ENCODE results near the gene GJD2. TPM values are rescaled to one million over a fixed set of nuclear protein-coding genes. Genes with fewer than 3 reads are reported as not detected.

Gene GJD2
- total RNA-seq, 1 donor from 2014 or later: not detected

DNA sequence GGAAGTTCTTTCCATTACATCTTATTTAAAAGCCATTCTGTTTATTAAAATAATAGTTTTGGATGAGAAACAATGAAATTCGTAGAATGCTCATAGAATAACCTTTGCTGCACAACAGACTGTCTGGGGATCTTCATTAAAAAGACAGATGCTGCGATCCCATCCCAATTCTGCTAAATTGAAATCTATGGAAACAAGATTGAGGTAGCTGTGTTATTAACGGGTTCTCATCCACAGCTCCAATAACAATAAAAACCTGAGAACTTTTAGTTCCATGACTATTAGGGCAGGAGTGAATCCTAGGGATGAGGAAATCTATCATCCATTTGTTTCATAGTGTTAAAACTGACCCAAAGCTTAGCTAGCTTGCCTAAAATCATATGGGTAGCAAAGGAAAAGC, 2.5 kb upstream of the GJD2 start:
- H3K27me3 ChIP-seq (ENCODE audit: control insufficient read depth, insufficient read depth, low read length): peaks cover 32% of the 10 kb centered on the region
- TF ChIP-seq, protein P1, sequence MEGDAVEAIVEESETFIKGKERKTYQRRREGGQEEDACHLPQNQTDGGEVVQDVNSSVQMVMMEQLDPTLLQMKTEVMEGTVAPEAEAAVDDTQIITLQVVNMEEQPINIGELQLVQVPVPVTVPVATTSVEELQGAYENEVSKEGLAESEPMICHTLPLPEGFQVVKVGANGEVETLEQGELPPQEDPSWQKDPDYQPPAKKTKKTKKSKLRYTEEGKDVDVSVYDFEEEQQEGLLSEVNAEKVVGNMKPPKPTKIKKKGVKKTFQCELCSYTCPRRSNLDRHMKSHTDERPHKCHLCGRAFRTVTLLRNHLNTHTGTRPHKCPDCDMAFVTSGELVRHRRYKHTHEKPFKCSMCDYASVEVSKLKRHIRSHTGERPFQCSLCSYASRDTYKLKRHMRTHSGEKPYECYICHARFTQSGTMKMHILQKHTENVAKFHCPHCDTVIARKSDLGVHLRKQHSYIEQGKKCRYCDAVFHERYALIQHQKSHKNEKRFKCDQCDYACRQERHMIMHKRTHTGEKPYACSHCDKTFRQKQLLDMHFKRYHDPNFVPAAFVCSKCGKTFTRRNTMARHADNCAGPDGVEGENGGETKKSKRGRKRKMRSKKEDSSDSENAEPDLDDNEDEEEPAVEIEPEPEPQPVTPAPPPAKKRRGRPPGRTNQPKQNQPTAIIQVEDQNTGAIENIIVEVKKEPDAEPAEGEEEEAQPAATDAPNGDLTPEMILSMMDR (IDR thresholded peaks at IDR 0.05; ENCODE audit: insufficient read depth, low read length, severe bottlenecking): no peak
- FAIRE-seq (no peak), DNase-seq (ENCODE audit: low read depth) (no peak)
- no peak overlapping the region for H3K4me3 ChIP-seq (ENCODE audit: low read depth, low read length)
- no peaks in the 10 kb centered on the region for H3K36me3 ChIP-seq (ENCODE audit: control insufficient read depth, insufficient read depth, low read length)

DNA sequence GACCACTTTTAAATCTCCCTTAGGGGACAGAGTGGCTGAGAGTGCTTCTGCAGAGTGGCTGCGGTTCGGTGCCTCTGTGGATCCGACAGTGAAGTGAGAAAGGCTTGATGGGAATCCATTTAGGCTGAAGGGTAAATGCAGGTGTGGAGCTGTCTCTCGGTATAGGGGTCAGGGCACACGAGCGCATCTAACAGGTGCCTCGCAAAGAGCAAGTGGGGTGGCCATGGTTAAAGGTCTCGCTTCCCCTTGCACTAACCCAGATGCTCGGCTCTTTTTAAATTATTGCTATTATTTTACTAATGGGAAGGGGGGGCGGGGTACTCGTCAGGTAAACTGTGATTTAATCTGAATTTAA, 598 bp upstream of the GJD2 start:
- no peak for DNase-seq (ENCODE audit: low read depth)
- FAIRE-seq: no peak
- Histone ChIP-seq H3K36me3 (ENCODE audit: control insufficient read depth, insufficient read depth, low read length) (no peaks in the 10 kb centered on the region), H3K27me3 (ENCODE audit: control insufficient read depth, insufficient read depth, low read length) (peaks cover 32% of the 10 kb centered on the region), H3K4me3 (ENCODE audit: low read depth, low read length) (no peak overlapping the region)
- TF ChIP-seq, protein P1 (IDR thresholded peaks at IDR 0.05; ENCODE audit: insufficient read depth, low read length, severe bottlenecking): no peak

DNA sequence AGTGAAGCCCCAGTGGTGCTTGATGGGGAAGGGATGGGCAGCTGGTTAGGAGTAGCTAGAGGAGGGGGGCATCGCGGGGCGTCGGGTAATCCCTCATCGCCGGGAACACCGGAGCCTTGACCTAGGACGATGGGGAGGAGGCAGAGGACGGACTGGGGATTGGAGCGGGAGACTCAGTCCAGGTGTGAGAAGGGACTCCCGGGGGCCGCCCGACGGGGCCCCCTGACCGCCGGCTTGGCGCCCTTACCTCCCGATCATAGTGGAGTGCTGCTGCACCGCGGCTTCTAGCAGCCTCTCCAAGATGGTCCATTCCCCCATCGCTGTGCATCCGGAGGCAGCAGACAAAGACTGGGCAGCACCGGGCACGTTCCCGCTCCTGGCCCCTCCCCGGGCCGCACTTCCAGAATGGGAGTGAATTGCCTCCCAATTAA, 612 bp downstream of the GJD2 start:
- FAIRE-seq (no peak), DNase-seq (ENCODE audit: low read depth) (no peak)
- no peaks in the 10 kb centered on the region for H3K36me3 ChIP-seq (ENCODE audit: control insufficient read depth, insufficient read depth, low read length)
- no peak overlapping the region for H3K4me3 ChIP-seq (ENCODE audit: low read depth, low read length)
- H3K27me3 ChIP-seq (ENCODE audit: control insufficient read depth, insufficient read depth, low read length): peaks cover 29% of the 10 kb centered on the region
- TF ChIP-seq, protein P1 (IDR thresholded peaks at IDR 0.05; ENCODE audit: insufficient read depth, low read length, severe bottlenecking): no peak

DNA sequence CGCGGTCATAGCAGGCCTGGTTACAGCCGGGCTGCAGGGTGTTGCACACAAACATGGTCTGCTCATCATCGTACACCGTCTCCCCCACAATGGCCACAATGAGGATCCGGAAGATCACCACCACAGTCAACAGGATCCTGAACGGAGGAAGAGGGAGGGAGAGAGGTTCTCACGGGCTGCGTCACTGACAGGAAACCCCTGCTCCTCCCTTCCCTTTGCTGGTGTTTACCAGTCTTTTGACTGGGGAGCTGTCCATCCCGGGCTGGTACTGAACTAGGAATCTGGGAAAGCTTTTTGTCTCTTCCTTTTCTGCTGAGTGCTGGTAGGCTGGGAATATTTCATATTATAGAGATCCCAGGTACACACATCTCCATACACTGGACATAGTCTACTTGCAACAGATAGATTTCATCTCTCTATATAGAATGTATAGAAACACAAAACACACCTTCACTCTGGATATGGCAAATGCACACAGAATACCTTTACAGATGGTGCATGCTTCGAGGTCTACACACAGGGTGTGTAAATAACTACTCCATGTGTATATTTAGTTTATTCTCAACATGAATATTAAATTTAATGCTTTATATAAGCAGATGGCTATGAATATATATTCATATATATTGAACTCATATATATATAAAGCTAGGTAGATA, 1.4 kb downstream of the GJD2 start:
- FAIRE-seq: peak; percentile 43
- peaks cover 26% of the 10 kb centered on the region for H3K27me3 ChIP-seq (ENCODE audit: control insufficient read depth, insufficient read depth, low read length)
- TF ChIP-seq, protein P1 (IDR thresholded peaks at IDR 0.05; ENCODE audit: insufficient read depth, low read length, severe bottlenecking): no peak
- H3K4me3 ChIP-seq (ENCODE audit: low read depth, low read length): no peak overlapping the region
- no peaks in the 10 kb centered on the region for H3K36me3 ChIP-seq (ENCODE audit: control insufficient read depth, insufficient read depth, low read length)
- DNase-seq (ENCODE audit: low read depth): peak; percentile 38

DNA sequence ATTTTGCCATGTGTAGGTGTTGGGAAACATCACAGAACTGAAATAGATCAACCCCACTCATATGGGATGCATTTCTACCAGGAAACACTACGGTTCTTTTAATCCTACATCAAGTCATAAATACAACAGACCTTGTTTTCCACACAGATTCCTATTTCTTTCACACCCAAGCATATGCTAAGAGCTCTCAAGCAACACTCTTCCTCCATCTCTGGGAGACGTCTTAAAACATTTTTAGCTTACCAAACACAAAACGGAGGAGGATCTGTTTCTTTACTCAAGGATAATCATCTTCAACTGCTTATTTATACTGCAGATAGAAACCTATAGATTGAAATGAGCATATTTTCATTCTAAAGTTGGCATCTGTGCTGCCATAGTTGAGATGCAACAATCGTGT, 5.1 kb downstream of the GJD2 start:
- no peak for FAIRE-seq
- DNase-seq (ENCODE audit: low read depth): no peak
- H3K4me3 ChIP-seq (ENCODE audit: low read depth, low read length): no peak overlapping the region
- peaks cover 7% of the 10 kb centered on the region for H3K27me3 ChIP-seq (ENCODE audit: control insufficient read depth, insufficient read depth, low read length)
- TF ChIP-seq, protein P1 (IDR thresholded peaks at IDR 0.05; ENCODE audit: insufficient read depth, low read length, severe bottlenecking): no peak
- H3K36me3 ChIP-seq (ENCODE audit: control insufficient read depth, insufficient read depth, low read length): no peaks in the 10 kb centered on the region

DNA sequence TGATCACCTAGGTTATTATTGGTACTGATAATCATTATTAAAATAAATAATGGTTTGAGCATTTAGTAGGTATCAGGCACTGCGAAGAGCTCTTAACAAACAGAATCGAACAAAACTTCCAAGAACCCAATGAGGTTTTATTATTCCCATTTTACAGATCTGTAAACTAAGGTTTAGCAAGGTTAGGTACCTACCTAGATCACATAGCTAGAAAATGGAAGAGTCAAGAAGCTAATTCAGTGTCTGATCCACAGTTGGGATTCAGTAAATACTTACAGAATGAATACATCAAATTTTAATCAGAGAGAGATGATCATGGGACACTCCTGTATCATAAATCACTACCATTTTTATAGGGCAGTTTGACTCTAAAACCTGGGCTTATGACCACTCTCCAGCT, 15.5 kb downstream of the GJD2 start:
- TF ChIP-seq, protein P1 (IDR thresholded peaks at IDR 0.05; ENCODE audit: insufficient read depth, low read length, severe bottlenecking): no peak
- Histone ChIP-seq H3K27me3 (ENCODE audit: control insufficient read depth, insufficient read depth, low read length) (peaks cover 4% of the 10 kb centered on the region), H3K36me3 (ENCODE audit: control insufficient read depth, insufficient read depth, low read length) (no peaks in the 10 kb centered on the region), H3K4me3 (ENCODE audit: low read depth, low read length) (no peak overlapping the region)
- FAIRE-seq (no peak), DNase-seq (ENCODE audit: low read depth) (no peak)
